Measurements from ENCODE around the gene RAPGEF4.

The RAPGEF4 gene

GRCh38 chr2:172812158-172812744, 76.6 kb downstream of the RAPGEF4 start:
- TF ChIP-seq POLR2AphosphoS5 (IDR thresholded peaks at IDR 0.05; ENCODE audit: low read depth, low read length), result no peak
- TF ChIP-seq TAF1 (IDR thresholded peaks at IDR 0.05; ENCODE audit: borderline replicate concordance, low read depth, low read length), result no peak
- no peak for TF ChIP-seq POLR2A (IDR thresholded peaks at IDR 0.05; ENCODE audit: low read depth, low read length)
- no peak for FAIRE-seq
- no peak for DNase-seq (ENCODE audit: insufficient read length)

- TF ChIP-seq POLR2A (IDR thresholded peaks at IDR 0.05; ENCODE audit: low read depth, low read length), result no peak
- FAIRE-seq (no peak), DNase-seq (ENCODE audit: insufficient read length) (no peak)
Measured at GRCh38 chr2:172813314-172813888, 77.8 kb downstream of the RAPGEF4 start.

- TF ChIP-seq POLR2AphosphoS5 (IDR thresholded peaks at IDR 0.05; ENCODE audit: low read depth, low read length) (no peak), POLR2A (IDR thresholded peaks at IDR 0.05; ENCODE audit: low read depth, low read length) (no peak), TAF1 (IDR thresholded peaks at IDR 0.05; ENCODE audit: borderline replicate concordance, low read depth, low read length) (no peak)
- FAIRE-seq (no peak), DNase-seq (ENCODE audit: insufficient read length) (no peak)
Measured at GRCh38 chr2:172817411-172817810, 81.8 kb downstream of the RAPGEF4 start.

- TF ChIP-seq POLR2AphosphoS5 (IDR thresholded peaks at IDR 0.05; ENCODE audit: low read depth, low read length) (no peak), POLR2A (IDR thresholded peaks at IDR 0.05; ENCODE audit: low read depth, low read length) (no peak), TAF1 (IDR thresholded peaks at IDR 0.05; ENCODE audit: borderline replicate concordance, low read depth, low read length) (no peak)
- no peak for DNase-seq (ENCODE audit: insufficient read length)
- FAIRE-seq, result no peak
Measured at GRCh38 chr2:172819943-172820342, 84.3 kb downstream of the RAPGEF4 start.

GRCh38 chr2:172821370-172822338, 86.0 kb downstream of the RAPGEF4 start:
- FAIRE-seq (no peak), DNase-seq (ENCODE audit: insufficient read length) (no peak)
- TF ChIP-seq POLR2A (IDR thresholded peaks at IDR 0.05; ENCODE audit: low read depth, low read length) (no peak), POLR2AphosphoS5 (IDR thresholded peaks at IDR 0.05; ENCODE audit: low read depth, low read length) (no peak), TAF1 (IDR thresholded peaks at IDR 0.05; ENCODE audit: borderline replicate concordance, low read depth, low read length) (no peak)

- no peak for FAIRE-seq
- no peak for DNase-seq (ENCODE audit: insufficient read length)
- TF ChIP-seq TAF1 (IDR thresholded peaks at IDR 0.05; ENCODE audit: borderline replicate concordance, low read depth, low read length) (no peak), POLR2AphosphoS5 (IDR thresholded peaks at IDR 0.05; ENCODE audit: low read depth, low read length) (no peak), POLR2A (IDR thresholded peaks at IDR 0.05; ENCODE audit: low read depth, low read length) (no peak)
Measured at GRCh38 chr2:172822585-172822984, 86.9 kb downstream of the RAPGEF4 start.

GRCh38 chr2:172823261-172823850, 87.7 kb downstream of the RAPGEF4 start:
- TF ChIP-seq TAF1 (IDR thresholded peaks at IDR 0.05; ENCODE audit: borderline replicate concordance, low read depth, low read length) (no peak), POLR2AphosphoS5 (IDR thresholded peaks at IDR 0.05; ENCODE audit: low read depth, low read length) (no peak), POLR2A (IDR thresholded peaks at IDR 0.05; ENCODE audit: low read depth, low read length) (no peak)
- FAIRE-seq, result no peak
- DNase-seq (ENCODE audit: insufficient read length), result no peak

GRCh38 chr2:172826522-172826921, 90.9 kb downstream of the RAPGEF4 start:
- TF ChIP-seq POLR2AphosphoS5 (IDR thresholded peaks at IDR 0.05; ENCODE audit: low read depth, low read length) (no peak), TAF1 (IDR thresholded peaks at IDR 0.05; ENCODE audit: borderline replicate concordance, low read depth, low read length) (no peak), POLR2A (IDR thresholded peaks at IDR 0.05; ENCODE audit: low read depth, low read length) (no peak)
- DNase-seq (ENCODE audit: insufficient read length) (no peak), FAIRE-seq (no peak)

- FAIRE-seq, result no peak
- TF ChIP-seq POLR2AphosphoS5 (IDR thresholded peaks at IDR 0.05; ENCODE audit: low read depth, low read length), result no peak
- no peak for TF ChIP-seq POLR2A (IDR thresholded peaks at IDR 0.05; ENCODE audit: low read depth, low read length)
- TF ChIP-seq TAF1 (IDR thresholded peaks at IDR 0.05; ENCODE audit: borderline replicate concordance, low read depth, low read length), result no peak
- no peak for DNase-seq (ENCODE audit: insufficient read length)
Measured at GRCh38 chr2:172829229-172829628, 93.6 kb downstream of the RAPGEF4 start.

- TF ChIP-seq TAF1 (IDR thresholded peaks at IDR 0.05; ENCODE audit: borderline replicate concordance, low read depth, low read length) (no peak), POLR2A (IDR thresholded peaks at IDR 0.05; ENCODE audit: low read depth, low read length) (no peak), POLR2AphosphoS5 (IDR thresholded peaks at IDR 0.05; ENCODE audit: low read depth, low read length) (no peak)
- no peak for FAIRE-seq
- no peak for DNase-seq (ENCODE audit: insufficient read length)
Measured at GRCh38 chr2:172830482-172830881, 94.8 kb downstream of the RAPGEF4 start.

GRCh38 chr2:172833898-172834297, 98.3 kb downstream of the RAPGEF4 start:
- DNase-seq (ENCODE audit: insufficient read length), result no peak
- no peak for TF ChIP-seq POLR2AphosphoS5 (IDR thresholded peaks at IDR 0.05; ENCODE audit: low read depth, low read length)
- TF ChIP-seq POLR2A (IDR thresholded peaks at IDR 0.05; ENCODE audit: low read depth, low read length), result no peak
- TF ChIP-seq TAF1 (IDR thresholded peaks at IDR 0.05; ENCODE audit: borderline replicate concordance, low read depth, low read length), result no peak
- no peak for FAIRE-seq
